HepG2 (cell line): ENCODE data around the gene MAPK11. TPM values are rescaled to one million over a fixed set of nuclear protein-coding genes. Genes with fewer than 3 reads are reported as not detected.

ENCODE experiments used
- FOXA1 ChIP-seq, 2 experiments: fragments of 450-650 bp in 1 of 2; sonication (generic) in 1 of 2; formaldehyde crosslinking in 1 of 2; IDR thresholded peaks; 2 replicates each; pipeline versions ENCODE4 v1.4.0 to v1.6.1; 2016 to 2020; ENCODE audit warnings: missing genetic modification reagents in 1 of 2
- JUNB ChIP-seq: sonication (generic); formaldehyde crosslinking; IDR thresholded peaks from 2 replicates; pipeline ENCODE4 v1.8.0; 2022; ENCODE audit warnings: missing genetic modification reagents, mild to moderate bottlenecking, borderline replicate concordance
- MED13 ChIP-seq: sonication (generic); formaldehyde crosslinking; IDR thresholded peaks from 2 replicates; pipeline ENCODE4 v1.5.0; 2020; ENCODE audit warnings: missing genetic modification reagents
- MYC ChIP-seq: sonication (generic); formaldehyde crosslinking; IDR thresholded peaks from 2 replicates; pipeline ENCODE4 v1.9.0; 2021; ENCODE audit warnings: missing genetic modification reagents, borderline replicate concordance
- TCF7L2 ChIP-seq: IDR thresholded peaks from 2 replicates; pipeline ENCODE4 v1.6.1; 2011; ENCODE audit warnings: mild to moderate bottlenecking, low read depth, low read length, moderate library complexity
- ZFP36 ChIP-seq: fragments of 150-350 bp; IDR thresholded peaks from 2 replicates; pipeline ENCODE4 v1.6.1; 2018; ENCODE audit warnings: borderline replicate concordance, low read length, low read depth; ENCODE audit not compliant: partially characterized antibody
- ZNF296 ChIP-seq: sonication (generic); formaldehyde crosslinking; conservative IDR thresholded peaks from 2 replicates; pipeline ENCODE4 v1.5.0; 2020; ENCODE audit warnings: mild to moderate bottlenecking, missing genetic modification reagents
- ZSCAN22 ChIP-seq: sonication (generic); formaldehyde crosslinking; IDR thresholded peaks from 2 replicates; pipeline ENCODE4 v1.4.0; 2020; ENCODE audit warnings: mild to moderate bottlenecking, missing genetic modification reagents
- polyA plus RNA-seq, 8 experiments: library from polyadenylated mRNA; depleted of rRNA in 3 of 8; stranded (reverse) in 7 of 8; unstranded in 1 of 8; fragments of >200 nt; fragmentation: Illumina TruSeq in 4 of 8; extraction: Trizol in 4 of 8; gene quantifications; 2 replicates each; pipeline versions ENCODE4 v1.2.1 to v1.2.3, GENCODE V29; 2011 to 2016; ENCODE audit warnings: low read depth in 4 of 8, missing spikeins in 1 of 8, mixed read lengths in 1 of 8; ENCODE audit not compliant: insufficient read depth in 1 of 8
- total RNA-seq, 5 experiments: library from RNA; depleted of rRNA; stranded (reverse); fragments of >200 nt; fragmentation: Illumina TruSeq; extraction: Trizol; gene quantifications; 2 replicates each; pipeline ENCODE4 v1.2.3, GENCODE V29; 2016; ENCODE audit warnings: low read depth in 1 of 5
- TF ChIP-seq, protein P1 (sequence below): IDR thresholded peaks from 2 replicates; pipeline ENCODE4 v1.6.1; 2016; ENCODE audit warnings: low read depth, missing genetic modification reagents, missing compliant biosample characterization
- TF ChIP-seq, protein P2 (sequence below): sonication (generic); formaldehyde crosslinking; IDR thresholded peaks from 2 replicates; pipeline ENCODE4 v1.4.0; 2020; ENCODE audit warnings: missing genetic modification reagents
- TF ChIP-seq, protein P3 (sequence below), 2 experiments: sonication (generic) in 1 of 2; formaldehyde crosslinking in 1 of 2; IDR thresholded peaks; 2 replicates each; pipeline versions ENCODE4 v1.4.0 to v1.6.1; 2018 to 2020; ENCODE audit warnings: missing genetic modification reagents in 2 of 2, borderline replicate concordance in 1 of 2, low read depth in 1 of 2, mild to moderate bottlenecking in 1 of 2, missing biosample characterization in 1 of 2
- TF ChIP-seq, protein P4 (sequence below): sonication (generic); formaldehyde crosslinking; IDR thresholded peaks from 2 replicates; pipeline ENCODE4 v1.9.0; 2021; ENCODE audit warnings: missing genetic modification reagents, borderline replicate concordance
- TF ChIP-seq, protein P5 (sequence below): sonication (generic); formaldehyde crosslinking; IDR thresholded peaks from 2 replicates; pipeline ENCODE4 v1.8.1; 2022; ENCODE audit warnings: mild to moderate bottlenecking, missing genetic modification reagents

MAPK11 gene
- total and polyA plus RNA-seq, 2 of the 13 experiments (the other 11 are each of a cell fraction or from before 2014, with no cell fraction given): 0.15 to 0.17 TPM

DNA sequence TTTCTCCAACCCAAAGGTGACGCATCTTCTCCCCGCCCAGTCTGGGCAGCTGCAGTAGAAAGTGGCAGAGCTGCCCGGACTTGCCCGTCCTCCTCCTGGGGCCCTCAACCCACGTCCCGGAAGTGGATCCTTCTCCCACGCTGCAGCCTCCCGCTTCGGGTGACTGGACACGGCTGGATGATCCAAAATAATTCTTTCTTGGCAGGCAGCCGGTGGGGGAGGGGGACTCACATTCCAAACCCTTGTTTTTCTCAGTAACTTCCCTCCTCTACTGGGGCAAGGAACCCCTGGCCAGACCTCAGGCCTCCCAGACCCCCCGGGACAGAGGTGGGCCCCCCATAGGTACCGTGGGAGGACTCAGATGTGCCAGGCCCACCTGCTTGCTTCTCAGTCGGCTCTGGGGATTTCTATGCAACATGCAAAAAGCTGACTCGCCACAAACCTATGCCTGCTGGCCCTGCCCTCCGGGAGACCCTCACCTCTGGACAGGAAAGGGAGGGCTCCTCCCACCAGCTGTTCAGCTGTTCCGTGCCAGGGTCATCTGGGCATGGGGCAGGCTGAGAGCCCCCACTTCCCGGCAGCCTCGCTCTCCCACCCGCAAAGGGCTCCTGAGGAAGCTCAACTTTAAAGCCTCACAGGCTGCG lies 35.9 kb upstream of the MAPK11 start (continued):
- TF ChIP-seq, protein P1, sequence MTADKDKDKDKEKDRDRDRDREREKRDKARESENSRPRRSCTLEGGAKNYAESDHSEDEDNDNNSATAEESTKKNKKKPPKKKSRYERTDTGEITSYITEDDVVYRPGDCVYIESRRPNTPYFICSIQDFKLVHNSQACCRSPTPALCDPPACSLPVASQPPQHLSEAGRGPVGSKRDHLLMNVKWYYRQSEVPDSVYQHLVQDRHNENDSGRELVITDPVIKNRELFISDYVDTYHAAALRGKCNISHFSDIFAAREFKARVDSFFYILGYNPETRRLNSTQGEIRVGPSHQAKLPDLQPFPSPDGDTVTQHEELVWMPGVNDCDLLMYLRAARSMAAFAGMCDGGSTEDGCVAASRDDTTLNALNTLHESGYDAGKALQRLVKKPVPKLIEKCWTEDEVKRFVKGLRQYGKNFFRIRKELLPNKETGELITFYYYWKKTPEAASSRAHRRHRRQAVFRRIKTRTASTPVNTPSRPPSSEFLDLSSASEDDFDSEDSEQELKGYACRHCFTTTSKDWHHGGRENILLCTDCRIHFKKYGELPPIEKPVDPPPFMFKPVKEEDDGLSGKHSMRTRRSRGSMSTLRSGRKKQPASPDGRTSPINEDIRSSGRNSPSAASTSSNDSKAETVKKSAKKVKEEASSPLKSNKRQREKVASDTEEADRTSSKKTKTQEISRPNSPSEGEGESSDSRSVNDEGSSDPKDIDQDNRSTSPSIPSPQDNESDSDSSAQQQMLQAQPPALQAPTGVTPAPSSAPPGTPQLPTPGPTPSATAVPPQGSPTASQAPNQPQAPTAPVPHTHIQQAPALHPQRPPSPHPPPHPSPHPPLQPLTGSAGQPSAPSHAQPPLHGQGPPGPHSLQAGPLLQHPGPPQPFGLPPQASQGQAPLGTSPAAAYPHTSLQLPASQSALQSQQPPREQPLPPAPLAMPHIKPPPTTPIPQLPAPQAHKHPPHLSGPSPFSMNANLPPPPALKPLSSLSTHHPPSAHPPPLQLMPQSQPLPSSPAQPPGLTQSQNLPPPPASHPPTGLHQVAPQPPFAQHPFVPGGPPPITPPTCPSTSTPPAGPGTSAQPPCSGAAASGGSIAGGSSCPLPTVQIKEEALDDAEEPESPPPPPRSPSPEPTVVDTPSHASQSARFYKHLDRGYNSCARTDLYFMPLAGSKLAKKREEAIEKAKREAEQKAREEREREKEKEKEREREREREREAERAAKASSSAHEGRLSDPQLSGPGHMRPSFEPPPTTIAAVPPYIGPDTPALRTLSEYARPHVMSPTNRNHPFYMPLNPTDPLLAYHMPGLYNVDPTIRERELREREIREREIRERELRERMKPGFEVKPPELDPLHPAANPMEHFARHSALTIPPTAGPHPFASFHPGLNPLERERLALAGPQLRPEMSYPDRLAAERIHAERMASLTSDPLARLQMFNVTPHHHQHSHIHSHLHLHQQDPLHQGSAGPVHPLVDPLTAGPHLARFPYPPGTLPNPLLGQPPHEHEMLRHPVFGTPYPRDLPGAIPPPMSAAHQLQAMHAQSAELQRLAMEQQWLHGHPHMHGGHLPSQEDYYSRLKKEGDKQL (CRISPR knock-in tag): no peak
- TF ChIP-seq MED13 (CRISPR knock-in tag): no peak
- TF ChIP-seq, protein P2, sequence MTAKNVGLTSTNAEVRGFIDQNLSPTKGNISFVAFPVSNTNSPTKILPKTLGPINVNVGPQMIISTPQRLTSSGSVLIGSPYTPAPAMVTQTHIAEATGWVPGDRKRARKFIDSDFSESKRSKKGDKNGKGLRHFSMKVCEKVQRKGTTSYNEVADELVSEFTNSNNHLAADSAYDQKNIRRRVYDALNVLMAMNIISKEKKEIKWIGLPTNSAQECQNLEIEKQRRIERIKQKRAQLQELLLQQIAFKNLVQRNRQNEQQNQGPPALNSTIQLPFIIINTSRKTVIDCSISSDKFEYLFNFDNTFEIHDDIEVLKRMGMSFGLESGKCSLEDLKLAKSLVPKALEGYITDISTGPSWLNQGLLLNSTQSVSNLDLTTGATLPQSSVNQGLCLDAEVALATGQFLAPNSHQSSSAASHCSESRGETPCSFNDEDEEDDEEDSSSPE (CRISPR knock-in tag): no peak
- no peak for TF ChIP-seq TCF7L2
- TF ChIP-seq ZSCAN22 (CRISPR knock-in tag): no peak
- TF ChIP-seq FOXA1 (IDR thresholded peaks at IDR 0.05): no peak
- no peak for TF ChIP-seq FOXA1 (CRISPR knock-in tag; IDR thresholded peaks at IDR 0.05)
- TF ChIP-seq, protein P3, sequence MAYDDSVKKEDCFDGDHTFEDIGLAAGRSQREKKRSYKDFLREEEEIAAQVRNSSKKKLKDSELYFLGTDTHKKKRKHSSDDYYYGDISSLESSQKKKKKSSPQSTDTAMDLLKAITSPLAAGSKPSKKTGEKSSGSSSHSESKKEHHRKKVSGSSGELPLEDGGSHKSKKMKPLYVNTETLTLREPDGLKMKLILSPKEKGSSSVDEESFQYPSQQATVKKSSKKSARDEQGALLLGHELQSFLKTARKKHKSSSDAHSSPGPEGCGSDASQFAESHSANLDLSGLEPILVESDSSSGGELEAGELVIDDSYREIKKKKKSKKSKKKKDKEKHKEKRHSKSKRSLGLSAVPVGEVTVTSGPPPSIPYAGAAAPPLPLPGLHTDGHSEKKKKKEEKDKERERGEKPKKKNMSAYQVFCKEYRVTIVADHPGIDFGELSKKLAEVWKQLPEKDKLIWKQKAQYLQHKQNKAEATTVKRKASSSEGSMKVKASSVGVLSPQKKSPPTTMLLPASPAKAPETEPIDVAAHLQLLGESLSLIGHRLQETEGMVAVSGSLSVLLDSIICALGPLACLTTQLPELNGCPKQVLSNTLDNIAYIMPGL (CRISPR knock-in tag; IDR thresholded peaks at IDR 0.05; ENCODE audit: borderline replicate concordance in 1 of 2, low read depth in 1 of 2): peak in 1 of 2 experiments; percentile 35; a peak in 2 of 4 replicates
- no peak for TF ChIP-seq ZFP36
- no peak for TF ChIP-seq JUNB (CRISPR knock-in tag)
- TF ChIP-seq, protein P4, sequence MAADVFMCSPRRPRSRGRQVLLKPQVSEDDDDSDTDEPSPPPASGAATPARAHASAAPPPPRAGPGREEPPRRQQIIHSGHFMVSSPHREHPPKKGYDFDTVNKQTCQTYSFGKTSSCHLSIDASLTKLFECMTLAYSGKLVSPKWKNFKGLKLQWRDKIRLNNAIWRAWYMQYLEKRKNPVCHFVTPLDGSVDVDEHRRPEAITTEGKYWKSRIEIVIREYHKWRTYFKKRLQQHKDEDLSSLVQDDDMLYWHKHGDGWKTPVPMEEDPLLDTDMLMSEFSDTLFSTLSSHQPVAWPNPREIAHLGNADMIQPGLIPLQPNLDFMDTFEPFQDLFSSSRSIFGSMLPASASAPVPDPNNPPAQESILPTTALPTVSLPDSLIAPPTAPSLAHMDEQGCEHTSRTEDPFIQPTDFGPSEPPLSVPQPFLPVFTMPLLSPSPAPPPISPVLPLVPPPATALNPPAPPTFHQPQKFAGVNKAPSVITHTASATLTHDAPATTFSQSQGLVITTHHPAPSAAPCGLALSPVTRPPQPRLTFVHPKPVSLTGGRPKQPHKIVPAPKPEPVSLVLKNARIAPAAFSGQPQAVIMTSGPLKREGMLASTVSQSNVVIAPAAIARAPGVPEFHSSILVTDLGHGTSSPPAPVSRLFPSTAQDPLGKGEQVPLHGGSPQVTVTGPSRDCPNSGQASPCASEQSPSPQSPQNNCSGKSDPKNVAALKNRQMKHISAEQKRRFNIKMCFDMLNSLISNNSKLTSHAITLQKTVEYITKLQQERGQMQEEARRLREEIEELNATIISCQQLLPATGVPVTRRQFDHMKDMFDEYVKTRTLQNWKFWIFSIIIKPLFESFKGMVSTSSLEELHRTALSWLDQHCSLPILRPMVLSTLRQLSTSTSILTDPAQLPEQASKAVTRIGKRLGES (CRISPR knock-in tag): no peak
- TF ChIP-seq, protein P5, sequence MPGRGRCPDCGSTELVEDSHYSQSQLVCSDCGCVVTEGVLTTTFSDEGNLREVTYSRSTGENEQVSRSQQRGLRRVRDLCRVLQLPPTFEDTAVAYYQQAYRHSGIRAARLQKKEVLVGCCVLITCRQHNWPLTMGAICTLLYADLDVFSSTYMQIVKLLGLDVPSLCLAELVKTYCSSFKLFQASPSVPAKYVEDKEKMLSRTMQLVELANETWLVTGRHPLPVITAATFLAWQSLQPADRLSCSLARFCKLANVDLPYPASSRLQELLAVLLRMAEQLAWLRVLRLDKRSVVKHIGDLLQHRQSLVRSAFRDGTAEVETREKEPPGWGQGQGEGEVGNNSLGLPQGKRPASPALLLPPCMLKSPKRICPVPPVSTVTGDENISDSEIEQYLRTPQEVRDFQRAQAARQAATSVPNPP (CRISPR knock-in tag): no peak
- TF ChIP-seq MYC (CRISPR knock-in tag): no peak
- no peak for TF ChIP-seq ZNF296 (CRISPR knock-in tag)
